Activated CD8-positive, alpha-beta memory T cell treated with anti-CD3 and anti-CD28 coated beads, Interleukin-2, amount 10 ng/mL, durations not matched to agents 7 days and 5 days (primary cell): ENCODE measurements around the gene GTF3C5. TPM values are rescaled to one million over a fixed set of nuclear protein-coding genes. Genes with fewer than 3 reads are reported as not detected.

Experiments
- ATAC-seq: fragments of 150-1000 bp; cut with Tn5 transposase; one replicate; pipeline ENCODE4 v1.10.0; 2021; ENCODE audit warnings: moderate library complexity
- CTCF ChIA-PET: fragments of 350-600 bp; sonication (Branson Sonifier 250); formaldehyde crosslinking; loops from one replicate; lab custom pipeline; 2021; ENCODE audit warnings: antibody characterized with exemption; lab: Charles Lee
- DNase-seq: peaks from one replicate; pipeline ENCODE4 v3.0.0-alpha.2; 2020
- H3K27ac Mint-ChIP-seq: one replicate; pipeline ENCODE4 v1.8.0; 2021; ENCODE audit warnings: mild to moderate bottlenecking, mixed read lengths
- H3K27me3 Mint-ChIP-seq: one replicate; pipeline ENCODE4 v1.8.0; 2021; ENCODE audit warnings: mixed read lengths
- H3K36me3 Mint-ChIP-seq: one replicate; pipeline ENCODE4 v1.8.0; 2021; ENCODE audit warnings: mild to moderate bottlenecking, mixed read lengths
- H3K4me1 Mint-ChIP-seq: one replicate; pipeline ENCODE4 v1.8.0; 2021; ENCODE audit warnings: mixed read lengths
- H3K4me3 Mint-ChIP-seq: one replicate; pipeline ENCODE4 v1.8.0; 2021; ENCODE audit warnings: mild to moderate bottlenecking, moderate library complexity, mixed read lengths
- H3K9me3 Mint-ChIP-seq: one replicate; pipeline ENCODE4 v1.8.0; 2022; ENCODE audit warnings: low read depth, mixed read lengths
- total RNA-seq, 2 experiments: library from RNA; stranded (reverse); gene quantifications; one replicate each; pipeline ENCODE4 v1.2.3, GENCODE V29; 2021

Gene GTF3C5
- total RNA-seq, 2 experiments from 2014 or later, result 83.8 to 89.0 TPM

DNA sequence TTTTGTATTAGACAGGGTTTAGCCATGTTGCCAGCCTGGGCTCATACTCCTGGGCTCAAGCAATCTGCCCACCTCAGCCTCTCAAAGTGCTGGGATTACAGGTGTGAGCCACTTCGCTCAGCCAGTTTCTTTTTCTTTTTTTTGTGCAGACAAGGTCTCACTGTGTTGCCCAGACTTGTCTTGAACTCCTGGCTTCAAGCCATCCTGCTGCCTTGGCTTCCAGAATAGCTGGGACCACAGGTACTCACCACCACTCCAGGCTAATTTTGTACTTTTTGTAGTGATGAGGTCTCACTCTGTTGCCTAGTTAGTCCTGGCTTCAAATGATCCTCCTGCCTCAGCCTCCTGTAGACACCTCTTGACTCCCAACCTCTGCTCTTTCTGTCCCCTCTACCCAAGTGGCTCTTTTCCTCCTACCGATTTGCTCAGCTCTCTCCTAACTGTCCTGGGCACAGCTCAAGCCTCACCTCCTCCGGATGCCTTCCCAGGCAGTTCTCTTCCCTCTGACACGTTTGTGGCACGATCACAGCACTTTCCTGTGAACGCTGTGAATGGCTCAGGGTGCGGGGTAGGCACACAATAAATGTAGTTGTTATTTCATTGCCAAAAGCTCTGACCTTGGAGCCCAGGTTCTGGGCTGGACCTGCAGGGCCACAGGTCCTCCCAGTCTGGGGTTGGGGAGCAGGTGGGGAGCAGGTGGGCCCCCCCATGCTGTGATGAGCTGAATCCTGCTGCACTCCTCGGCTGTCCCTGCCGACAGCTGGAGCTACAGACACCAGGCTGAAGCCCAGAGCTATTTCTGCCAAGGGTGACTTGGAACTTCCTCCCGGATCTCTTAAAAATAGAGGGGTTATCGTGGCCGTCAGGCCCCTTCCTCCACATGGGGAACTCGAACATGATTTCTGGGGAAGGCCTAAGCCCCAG, 28.4 kb upstream of the GTF3C5 start:
- peaks cover 51% of the 10 kb centered on the region for H3K27me3 Mint-ChIP-seq
- H3K9me3 Mint-ChIP-seq, result no peaks in the 10 kb centered on the region
- no peak overlapping the region for H3K27ac Mint-ChIP-seq
- no peak for DNase-seq
- no peak overlapping the region for H3K4me3 Mint-ChIP-seq
- no peaks in the 10 kb centered on the region for H3K36me3 Mint-ChIP-seq
- ATAC-seq, result no peak
- CTCF ChIA-PET, result interaction anchor here (0.6 to 2.0 kb wide), 5 partner anchors 10 to 183 kb away, joined by 3 to 7 read pairs (median 3); partner anchors contain the start of gene GFI1B
- peaks cover 16% of the 10 kb centered on the region for H3K4me1 Mint-ChIP-seq

DNA sequence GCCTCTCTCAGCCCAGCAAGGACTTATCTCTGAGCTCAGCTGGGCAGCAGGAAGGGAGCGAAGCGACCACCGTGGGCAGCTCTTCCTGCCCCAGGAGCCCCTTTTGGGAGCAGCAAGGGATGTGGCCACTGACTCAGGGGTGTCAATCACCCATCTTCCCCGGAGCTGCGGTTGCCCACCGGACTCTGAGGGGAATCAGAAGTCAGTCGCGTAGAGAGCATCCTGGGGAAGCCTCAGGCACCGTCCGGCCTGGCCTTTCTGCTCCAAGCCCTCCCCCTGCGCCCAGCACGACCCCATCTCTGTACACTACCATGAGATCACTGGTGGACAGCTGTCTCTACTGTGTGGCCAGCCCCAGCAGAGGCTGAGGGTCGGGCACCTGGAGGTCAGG, 27.7 kb upstream of the GTF3C5 start:
- Mint-ChIP-seq H3K27ac (no peak overlapping the region), H3K36me3 (no peaks in the 10 kb centered on the region), H3K4me1 (peaks cover 16% of the 10 kb centered on the region), H3K27me3 (peaks cover 50% of the 10 kb centered on the region), H3K4me3 (no peak overlapping the region), H3K9me3 (no peaks in the 10 kb centered on the region)
- ATAC-seq (no peak), DNase-seq (no peak)
- CTCF ChIA-PET, result interaction anchor here (0.6 to 2.0 kb wide), 5 partner anchors 10 to 182 kb away, joined by 3 to 7 read pairs (median 3); partner anchors contain the start of gene GFI1B

DNA sequence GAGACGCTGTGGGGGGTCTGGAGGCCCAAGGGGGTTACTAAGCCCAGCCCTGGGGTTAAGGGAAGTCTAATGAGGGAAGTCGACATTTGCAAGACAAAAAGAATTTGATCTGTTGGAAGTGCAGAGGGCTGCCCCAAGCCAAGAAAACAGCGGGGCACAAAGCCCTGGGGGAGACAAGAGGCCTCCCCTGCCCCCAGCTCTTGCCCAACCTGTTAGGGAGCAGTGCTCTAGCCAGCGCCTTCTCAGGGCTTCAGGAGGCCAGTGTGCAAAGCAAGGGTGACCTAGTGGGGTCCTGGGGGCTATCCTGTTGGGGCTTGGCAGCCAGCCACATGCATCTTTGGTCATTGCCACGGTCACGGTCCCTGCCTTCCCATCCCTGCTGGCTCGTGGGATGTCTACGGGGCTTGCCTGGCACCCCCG, 27.1 kb upstream of the GTF3C5 start:
- H3K9me3 Mint-ChIP-seq, result no peaks in the 10 kb centered on the region
- no peak overlapping the region for H3K4me3 Mint-ChIP-seq
- peaks cover 16% of the 10 kb centered on the region for H3K4me1 Mint-ChIP-seq
- H3K27me3 Mint-ChIP-seq, result peaks cover 48% of the 10 kb centered on the region
- no peak for DNase-seq
- ATAC-seq, result no peak
- H3K36me3 Mint-ChIP-seq, result no peaks in the 10 kb centered on the region
- CTCF ChIA-PET, result interaction anchor here (0.9 to 3.3 kb wide), 2 partner anchors 18 to 23 kb away, joined by 3 to 13 read pairs; no protein-coding TSS in a partner anchor
- no peak overlapping the region for H3K27ac Mint-ChIP-seq

DNA sequence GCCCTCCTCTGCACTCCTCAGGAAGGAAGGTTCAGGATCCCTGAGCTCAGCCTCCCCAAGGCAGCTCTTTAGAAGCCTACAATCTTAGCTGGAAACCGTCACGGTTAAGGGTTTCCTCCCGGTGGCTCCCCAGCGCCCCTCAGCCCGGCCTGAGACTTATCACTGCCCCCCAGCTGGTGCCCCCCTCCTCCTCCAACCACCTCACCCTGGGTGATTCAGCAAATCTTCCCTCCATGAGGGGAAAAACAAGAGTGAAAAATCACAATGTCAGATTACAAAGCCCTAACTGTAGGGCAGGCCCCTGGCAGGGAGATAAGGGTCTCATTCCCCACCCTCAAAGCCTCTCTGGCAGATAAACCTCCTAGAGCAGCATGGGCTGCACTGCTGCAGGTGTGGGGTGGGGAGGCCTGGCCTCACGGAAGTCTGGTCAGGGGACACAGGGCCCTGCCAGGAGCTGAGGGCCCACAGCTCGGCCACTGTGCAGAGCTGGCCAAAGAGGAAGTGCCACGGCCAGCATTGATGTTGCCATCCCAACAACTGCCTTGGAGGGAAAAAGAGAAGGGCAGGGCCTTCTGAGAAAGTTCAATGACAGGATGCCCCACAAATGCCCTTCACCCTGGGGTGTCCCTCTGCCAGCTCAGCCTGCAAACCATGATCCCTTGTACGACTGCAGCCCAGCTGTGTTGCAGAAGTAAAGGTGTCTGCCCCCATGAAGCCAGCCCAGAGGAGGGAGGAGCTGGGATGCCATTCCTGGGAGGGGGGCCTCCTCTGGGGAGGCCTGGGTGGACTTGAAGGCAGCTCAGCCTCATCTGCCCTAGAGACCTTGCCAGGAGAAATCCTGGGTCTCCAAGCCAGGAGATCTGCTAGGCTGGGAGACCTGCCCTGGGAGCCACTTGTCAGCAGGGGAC, 26.5 kb upstream of the GTF3C5 start:
- H3K9me3 Mint-ChIP-seq, result no peaks in the 10 kb centered on the region
- no peak overlapping the region for H3K27ac Mint-ChIP-seq
- CTCF ChIA-PET, result interaction anchor here (1.7 to 3.3 kb wide), 3 partner anchors 18 to 30 kb away, joined by 5 to 13 read pairs (median 6); no protein-coding TSS in a partner anchor
- DNase-seq (no peak), ATAC-seq (no peak)
- H3K4me1 Mint-ChIP-seq, result peaks cover 16% of the 10 kb centered on the region
- H3K36me3 Mint-ChIP-seq, result no peaks in the 10 kb centered on the region
- no peak overlapping the region for H3K4me3 Mint-ChIP-seq
- peaks cover 47% of the 10 kb centered on the region for H3K27me3 Mint-ChIP-seq

DNA sequence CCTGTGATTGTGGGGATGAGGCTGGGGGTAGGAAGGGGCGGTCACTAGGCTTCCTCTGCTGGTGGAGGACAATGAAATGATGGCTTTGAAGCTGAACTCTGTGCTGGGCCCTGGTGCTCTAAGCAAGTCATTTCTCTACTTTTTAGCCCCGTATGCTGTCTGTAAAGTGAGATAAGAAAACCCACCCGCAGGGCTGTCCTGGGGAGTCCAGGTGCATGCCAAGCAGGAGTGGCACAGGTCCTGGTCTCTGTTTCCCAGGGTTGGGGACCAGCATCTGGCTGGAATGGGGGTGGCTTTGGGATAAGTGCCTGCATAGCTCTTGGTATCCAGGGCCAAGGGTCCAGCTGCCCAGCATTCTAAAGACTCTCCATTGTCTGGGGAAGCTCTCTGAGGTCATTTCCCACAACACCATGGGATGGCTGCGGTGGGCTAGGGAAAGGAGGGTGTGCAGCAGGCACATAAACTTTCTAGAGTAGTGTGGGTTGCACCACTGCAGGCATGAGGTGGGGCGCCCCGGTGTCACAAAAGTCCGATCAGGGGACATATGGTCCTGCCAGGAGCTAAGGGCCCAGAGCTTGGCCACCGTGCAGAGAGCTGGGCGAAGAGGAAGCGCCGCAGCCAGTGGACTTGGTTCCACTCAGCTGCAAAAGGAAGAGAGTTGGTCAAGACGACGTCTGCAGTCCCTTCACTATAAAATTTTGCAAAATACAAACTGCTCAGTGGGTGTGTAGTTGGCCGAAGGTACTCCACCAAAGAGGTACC, 25.6 kb upstream of the GTF3C5 start:
- H3K4me3 Mint-ChIP-seq, result no peak overlapping the region
- DNase-seq, result no peak
- no peaks in the 10 kb centered on the region for H3K9me3 Mint-ChIP-seq
- peaks cover 46% of the 10 kb centered on the region for H3K27me3 Mint-ChIP-seq
- ATAC-seq, result no peak
- CTCF ChIA-PET, result interaction anchor here (0.8 to 3.3 kb wide), 4 partner anchors 17 to 33 kb away, joined by 3 to 13 read pairs (median 6); no protein-coding TSS in a partner anchor
- H3K4me1 Mint-ChIP-seq, result peaks cover 16% of the 10 kb centered on the region
- H3K27ac Mint-ChIP-seq, result no peak overlapping the region
- no peaks in the 10 kb centered on the region for H3K36me3 Mint-ChIP-seq

DNA sequence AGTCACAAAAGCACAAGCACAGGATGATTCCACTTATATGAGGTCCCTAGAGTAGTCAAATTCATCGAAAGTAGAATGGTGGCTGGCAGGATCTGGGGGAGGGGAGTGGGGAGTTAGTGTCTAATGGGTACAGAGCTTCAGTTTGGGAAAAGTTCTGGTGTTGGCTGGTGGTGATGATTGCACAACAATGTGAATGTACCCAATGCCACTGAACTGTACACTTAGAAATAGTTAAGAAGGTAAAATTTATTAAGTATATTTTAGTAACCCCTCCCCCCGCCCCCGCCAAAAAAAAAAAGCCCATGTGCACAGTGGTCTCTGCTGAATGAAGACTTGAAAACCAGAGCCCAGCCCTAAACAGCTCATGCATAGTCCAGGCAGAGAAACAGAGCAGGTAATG, 24.8 kb upstream of the GTF3C5 start:
- Mint-ChIP-seq H3K9me3 (no peaks in the 10 kb centered on the region), H3K36me3 (no peaks in the 10 kb centered on the region), H3K4me1 (peaks cover 16% of the 10 kb centered on the region), H3K4me3 (no peak overlapping the region), H3K27me3 (peaks cover 40% of the 10 kb centered on the region), H3K27ac (no peak overlapping the region)
- CTCF ChIA-PET, result interaction anchor here (0.8 to 3.3 kb wide), 4 partner anchors 16 to 34 kb away, joined by 3 to 13 read pairs (median 6); no protein-coding TSS in a partner anchor
- no peak for DNase-seq
- no peak for ATAC-seq

DNA sequence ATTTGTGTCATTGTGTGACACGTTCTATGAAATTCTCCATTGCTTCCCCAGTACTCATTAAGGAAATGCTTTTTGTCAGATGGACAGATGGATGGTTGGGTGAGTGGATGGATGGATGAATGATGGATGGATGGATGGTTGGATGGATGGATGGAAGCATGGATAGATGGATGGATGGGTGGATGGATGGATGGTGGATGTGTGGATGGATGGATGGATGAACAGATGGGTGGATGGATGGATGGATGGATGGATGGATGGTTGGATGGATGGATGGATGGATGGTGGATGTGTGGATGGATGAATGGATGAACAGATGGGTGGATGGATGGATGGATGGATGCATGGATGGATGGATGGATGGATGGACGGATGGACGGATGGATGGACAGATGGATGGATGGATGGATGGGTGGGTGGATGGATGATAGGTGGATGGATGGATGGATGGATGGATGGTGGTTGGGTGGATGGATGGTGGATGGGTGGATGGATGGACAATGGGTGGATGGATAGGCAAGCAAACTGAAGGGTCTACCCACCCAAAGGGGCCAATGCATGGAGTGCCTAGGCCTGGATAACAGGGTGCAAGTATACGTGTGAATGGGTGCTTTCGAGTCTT, 24.0 kb upstream of the GTF3C5 start:
- Mint-ChIP-seq H3K9me3 (no peaks in the 10 kb centered on the region), H3K27me3 (peaks cover 43% of the 10 kb centered on the region), H3K27ac (no peak overlapping the region), H3K4me3 (no peak overlapping the region), H3K36me3 (no peaks in the 10 kb centered on the region), H3K4me1 (peaks cover 16% of the 10 kb centered on the region)
- no peak for DNase-seq
- CTCF ChIA-PET, result interaction anchor here (3.3 kb wide), 1 partner anchor 15 kb away, joined by 13 read pairs; no protein-coding TSS in a partner anchor
- no peak for ATAC-seq

DNA sequence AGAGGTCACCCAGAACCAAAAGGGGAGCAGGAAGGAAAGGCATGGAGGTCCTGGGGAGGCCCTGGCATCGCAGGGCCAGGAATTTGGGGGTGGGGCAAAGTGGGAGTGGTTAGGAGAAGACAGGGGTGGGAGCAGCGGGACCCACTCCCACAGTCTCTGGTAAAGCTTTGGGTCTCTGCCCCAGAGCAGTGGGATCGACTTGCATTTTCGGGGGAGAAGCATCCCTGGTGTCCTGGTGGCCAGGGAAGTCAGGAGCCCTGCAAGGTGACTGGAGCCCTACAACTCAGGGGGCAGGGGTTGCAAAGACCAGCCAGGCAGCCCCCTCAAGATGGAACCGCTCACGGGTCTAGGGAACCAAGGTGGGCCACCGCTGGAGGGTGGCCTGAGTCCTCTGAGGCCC, 22.4 kb upstream of the GTF3C5 start:
- Mint-ChIP-seq H3K4me1 (peaks cover 3% of the 10 kb centered on the region), H3K27ac (no peak overlapping the region), H3K36me3 (no peaks in the 10 kb centered on the region), H3K9me3 (no peaks in the 10 kb centered on the region), H3K27me3 (peaks cover 29% of the 10 kb centered on the region), H3K4me3 (no peak overlapping the region)
- CTCF ChIA-PET, result no interaction called here
- ATAC-seq (no peak), DNase-seq (no peak)

DNA sequence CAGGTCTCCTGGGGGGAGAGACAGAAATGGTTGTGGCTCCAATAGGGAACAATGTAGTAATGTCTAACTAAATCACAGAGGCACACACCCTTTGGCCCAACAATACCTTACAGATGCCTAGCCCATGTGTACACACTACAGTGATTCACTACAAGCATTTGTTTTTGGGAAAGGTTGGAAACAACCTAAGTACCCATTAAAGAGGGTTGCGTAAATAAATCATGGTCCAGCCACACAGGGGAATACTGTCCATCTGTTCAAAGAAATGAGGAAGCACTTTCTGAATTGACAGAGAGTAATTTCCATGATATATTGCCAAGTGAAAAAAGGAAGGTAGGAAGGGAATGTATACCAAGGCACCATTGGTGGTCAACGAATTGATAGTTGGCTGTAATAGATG, 22.0 kb upstream of the GTF3C5 start:
- Mint-ChIP-seq H3K4me3 (no peak overlapping the region), H3K27me3 (peaks cover 30% of the 10 kb centered on the region), H3K27ac (no peak overlapping the region), H3K36me3 (no peaks in the 10 kb centered on the region), H3K4me1 (no peaks in the 10 kb centered on the region), H3K9me3 (no peaks in the 10 kb centered on the region)
- CTCF ChIA-PET, result no interaction called here
- ATAC-seq (no peak), DNase-seq (no peak)

DNA sequence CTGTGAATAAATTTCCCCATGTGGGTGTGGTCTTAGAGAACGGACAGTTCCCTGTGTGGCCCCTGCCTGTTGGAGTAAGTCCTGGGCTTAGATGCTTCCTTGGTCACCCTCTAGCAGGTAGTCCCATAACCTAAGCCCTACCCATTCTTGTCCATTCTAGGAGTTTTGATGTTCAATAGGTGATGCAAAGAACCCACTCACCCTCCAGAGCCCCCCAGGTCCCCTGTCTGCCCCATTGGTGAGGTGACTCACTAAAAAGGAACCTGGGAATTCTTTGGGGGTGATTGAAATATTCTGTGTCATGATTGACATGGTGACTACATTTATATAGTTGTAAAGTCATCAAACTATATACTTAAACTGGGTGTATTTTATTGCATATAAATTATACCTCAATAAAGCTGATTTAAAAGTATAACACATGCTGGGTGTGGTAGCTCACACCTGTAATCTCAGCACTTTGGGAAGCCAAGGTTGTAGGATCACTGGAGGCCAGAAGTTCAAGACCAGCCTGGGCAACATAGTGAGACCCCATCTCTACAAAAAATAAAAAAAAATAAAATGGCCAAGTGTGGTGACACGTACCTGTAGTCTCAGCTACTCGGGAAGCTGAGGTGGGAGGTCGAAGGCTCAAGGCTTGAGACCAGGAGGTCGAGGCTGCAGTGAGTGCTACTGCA, 20.8 kb upstream of the GTF3C5 start:
- ATAC-seq (no peak), DNase-seq (no peak)
- no peaks in the 10 kb centered on the region for H3K36me3 Mint-ChIP-seq
- H3K4me3 Mint-ChIP-seq, result no peak overlapping the region
- CTCF ChIA-PET, result interaction anchor here (1.2 kb wide), 1 partner anchor 12 kb away, joined by 4 read pairs; no protein-coding TSS in a partner anchor
- peaks cover 32% of the 10 kb centered on the region for H3K27me3 Mint-ChIP-seq
- no peaks in the 10 kb centered on the region for H3K4me1 Mint-ChIP-seq
- H3K27ac Mint-ChIP-seq, result no peak overlapping the region
- no peaks in the 10 kb centered on the region for H3K9me3 Mint-ChIP-seq

DNA sequence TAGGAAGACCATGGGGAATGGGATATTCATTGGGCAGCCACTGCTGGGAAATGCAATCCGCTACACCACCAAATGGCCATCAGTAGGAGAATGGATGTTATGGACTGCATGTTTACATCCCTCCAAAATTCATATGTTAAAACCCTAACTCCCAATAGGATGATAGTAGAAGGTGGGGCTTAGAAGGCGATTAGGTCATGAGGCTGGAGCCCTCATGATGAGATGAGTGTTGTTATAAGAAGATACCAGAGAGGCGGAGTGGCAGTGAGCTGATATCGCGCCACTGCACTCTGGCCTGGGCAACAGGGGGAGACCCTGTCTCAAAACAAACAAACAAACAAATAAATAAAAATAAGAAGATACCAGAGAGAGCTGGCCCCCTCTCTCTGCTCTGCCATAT, 16.1 kb upstream of the GTF3C5 start:
- peaks cover 43% of the 10 kb centered on the region for H3K27me3 Mint-ChIP-seq
- no peak overlapping the region for H3K27ac Mint-ChIP-seq
- DNase-seq (no peak), ATAC-seq (no peak)
- no peaks in the 10 kb centered on the region for H3K4me1 Mint-ChIP-seq
- peaks cover 1% of the 10 kb centered on the region for H3K36me3 Mint-ChIP-seq
- CTCF ChIA-PET, result interaction anchor here (2.7 kb wide), 1 partner anchor 8 kb away, joined by 22 read pairs; no protein-coding TSS in a partner anchor
- H3K9me3 Mint-ChIP-seq, result no peaks in the 10 kb centered on the region
- no peak overlapping the region for H3K4me3 Mint-ChIP-seq
